ENCODE results near the gene PCNX2. TPM values are rescaled to one million over a fixed set of nuclear protein-coding genes. Genes with fewer than 3 reads are reported as not detected.

Gene PCNX2
- total RNA-seq, 1 experiment from 2014 or later, result 63.4 TPM

GRCh38 chr1:232987046-232987773, 308.3 kb downstream of the PCNX2 start:
- DNase-seq, result no peak
- Mint-ChIP-seq H3K36me3 (ENCODE audit: insufficient read depth, unreplicated experiment) (peaks cover 25% of the 10 kb centered on the region), H3K9me3 (ENCODE audit: low read depth, unreplicated experiment) (no peaks in the 10 kb centered on the region), H3K27me3 (ENCODE audit: unreplicated experiment) (no peaks in the 10 kb centered on the region), H3K4me3 (ENCODE audit: low read depth, unreplicated experiment) (no peak overlapping the region), H3K4me1 (ENCODE audit: low read depth, unreplicated experiment) (no peaks in the 10 kb centered on the region), H3K27ac (ENCODE audit: unreplicated experiment) (no peak overlapping the region)
- CTCF ChIA-PET, result no interaction called here
- intact Hi-C loops (cut with micrococcal nuclease; ENCODE audit: unreplicated experiment), result no loop called here
- TF ChIP-seq, protein P1, sequence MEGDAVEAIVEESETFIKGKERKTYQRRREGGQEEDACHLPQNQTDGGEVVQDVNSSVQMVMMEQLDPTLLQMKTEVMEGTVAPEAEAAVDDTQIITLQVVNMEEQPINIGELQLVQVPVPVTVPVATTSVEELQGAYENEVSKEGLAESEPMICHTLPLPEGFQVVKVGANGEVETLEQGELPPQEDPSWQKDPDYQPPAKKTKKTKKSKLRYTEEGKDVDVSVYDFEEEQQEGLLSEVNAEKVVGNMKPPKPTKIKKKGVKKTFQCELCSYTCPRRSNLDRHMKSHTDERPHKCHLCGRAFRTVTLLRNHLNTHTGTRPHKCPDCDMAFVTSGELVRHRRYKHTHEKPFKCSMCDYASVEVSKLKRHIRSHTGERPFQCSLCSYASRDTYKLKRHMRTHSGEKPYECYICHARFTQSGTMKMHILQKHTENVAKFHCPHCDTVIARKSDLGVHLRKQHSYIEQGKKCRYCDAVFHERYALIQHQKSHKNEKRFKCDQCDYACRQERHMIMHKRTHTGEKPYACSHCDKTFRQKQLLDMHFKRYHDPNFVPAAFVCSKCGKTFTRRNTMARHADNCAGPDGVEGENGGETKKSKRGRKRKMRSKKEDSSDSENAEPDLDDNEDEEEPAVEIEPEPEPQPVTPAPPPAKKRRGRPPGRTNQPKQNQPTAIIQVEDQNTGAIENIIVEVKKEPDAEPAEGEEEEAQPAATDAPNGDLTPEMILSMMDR (IDR thresholded peaks at IDR 0.05; ENCODE audit: unreplicated experiment), result no peak
- no TSS peak for BruUV-seq (replicated peaks)

- H3K27ac Mint-ChIP-seq (ENCODE audit: unreplicated experiment), result no peak overlapping the region
- TF ChIP-seq, protein P1 (IDR thresholded peaks at IDR 0.05; ENCODE audit: unreplicated experiment), result no peak
- CTCF ChIA-PET, result no interaction called here
- no peak for DNase-seq
- BruUV-seq (replicated peaks), result no TSS peak
- no peaks in the 10 kb centered on the region for H3K27me3 Mint-ChIP-seq (ENCODE audit: unreplicated experiment)
- no peak overlapping the region for H3K4me3 Mint-ChIP-seq (ENCODE audit: low read depth, unreplicated experiment)
- H3K9me3 Mint-ChIP-seq (ENCODE audit: low read depth, unreplicated experiment), result no peaks in the 10 kb centered on the region
- peaks cover 25% of the 10 kb centered on the region for H3K36me3 Mint-ChIP-seq (ENCODE audit: insufficient read depth, unreplicated experiment)
- H3K4me1 Mint-ChIP-seq (ENCODE audit: low read depth, unreplicated experiment), result no peaks in the 10 kb centered on the region
- intact Hi-C loops (cut with micrococcal nuclease; ENCODE audit: unreplicated experiment), result no loop called here
Measured at GRCh38 chr1:232986527-232986922, 309.0 kb downstream of the PCNX2 start.

GRCh38 chr1:232985882-232986526, 309.5 kb downstream of the PCNX2 start:
- TF ChIP-seq, protein P1 (IDR thresholded peaks at IDR 0.05; ENCODE audit: unreplicated experiment), result no peak
- Mint-ChIP-seq H3K27ac (ENCODE audit: unreplicated experiment) (no peak overlapping the region), H3K4me3 (ENCODE audit: low read depth, unreplicated experiment) (no peak overlapping the region), H3K27me3 (ENCODE audit: unreplicated experiment) (no peaks in the 10 kb centered on the region), H3K4me1 (ENCODE audit: low read depth, unreplicated experiment) (no peaks in the 10 kb centered on the region), H3K9me3 (ENCODE audit: low read depth, unreplicated experiment) (no peaks in the 10 kb centered on the region), H3K36me3 (ENCODE audit: insufficient read depth, unreplicated experiment) (peaks cover 25% of the 10 kb centered on the region)
- CTCF ChIA-PET, result no interaction called here
- intact Hi-C loops (cut with micrococcal nuclease; ENCODE audit: unreplicated experiment), result no loop called here
- BruUV-seq (replicated peaks), result no TSS peak
- no peak for DNase-seq

DNA sequence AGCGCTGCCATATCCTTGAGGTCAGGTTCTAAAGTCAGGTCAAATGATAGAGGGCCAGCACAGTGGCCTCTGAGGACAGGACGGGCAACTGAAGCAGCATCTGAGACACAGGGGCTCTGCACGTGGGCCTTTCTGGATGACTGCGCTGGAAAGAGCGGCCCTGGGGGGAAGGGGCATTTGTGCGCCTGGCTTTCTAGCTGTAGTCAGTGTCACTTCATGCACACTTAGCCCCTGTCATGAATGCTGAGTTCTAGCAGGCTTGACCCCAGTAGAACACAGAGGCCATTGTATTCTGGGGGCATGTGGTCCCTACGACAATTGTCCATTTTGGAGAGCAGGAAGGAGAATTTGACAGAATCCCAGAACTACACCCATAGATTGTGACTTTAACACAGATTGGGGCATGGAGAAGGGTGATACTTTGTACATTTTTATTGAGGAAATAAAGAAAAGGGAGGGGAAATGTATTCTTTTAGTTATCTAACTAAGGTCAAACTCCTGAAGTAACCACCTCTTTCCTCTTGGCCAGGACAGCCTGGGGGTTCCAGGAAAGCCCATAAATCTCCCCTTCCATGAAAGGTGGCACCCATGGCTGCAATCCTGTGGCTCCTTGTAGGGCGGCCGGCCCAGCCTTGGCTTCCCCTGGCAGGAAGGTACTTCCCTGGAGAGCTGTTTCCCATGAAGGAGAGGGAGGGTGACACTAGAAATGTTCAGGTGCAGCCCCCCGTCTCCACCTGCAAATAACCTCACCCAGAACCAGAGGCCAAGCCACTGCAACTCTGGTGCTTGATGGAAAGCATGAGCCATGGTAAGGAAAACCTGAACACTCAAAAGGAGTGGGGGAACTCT, 310.7 kb downstream of the PCNX2 start:
- CTCF ChIA-PET, result no interaction called here
- DNase-seq, result no peak
- BruUV-seq (replicated peaks), result no TSS peak
- no peaks in the 10 kb centered on the region for H3K27me3 Mint-ChIP-seq (ENCODE audit: unreplicated experiment)
- TF ChIP-seq, protein P1 (IDR thresholded peaks at IDR 0.05; ENCODE audit: unreplicated experiment), result no peak
- H3K27ac Mint-ChIP-seq (ENCODE audit: unreplicated experiment), result no peak overlapping the region
- no peak overlapping the region for H3K4me3 Mint-ChIP-seq (ENCODE audit: low read depth, unreplicated experiment)
- intact Hi-C loops (cut with micrococcal nuclease; ENCODE audit: unreplicated experiment), result no loop called here
- no peaks in the 10 kb centered on the region for H3K9me3 Mint-ChIP-seq (ENCODE audit: low read depth, unreplicated experiment)
- H3K4me1 Mint-ChIP-seq (ENCODE audit: low read depth, unreplicated experiment), result no peaks in the 10 kb centered on the region
- peaks cover 25% of the 10 kb centered on the region for H3K36me3 Mint-ChIP-seq (ENCODE audit: insufficient read depth, unreplicated experiment)

All from Calu3 (cell line).